SKM-1 treated with dmso at 0.1 percent for 144 hours (cell line): ENCODE measurements around the gene QPRT.
A peak's percentile ranks its signal among the peaks of the same experiment; 100 is the strongest.
"Not testable (repeated sequence)": the region's sequence is repeated elsewhere in the genome, so short reads cannot be mapped to it uniquely, and the experiment has no call there.

Source experiments
- DNase-seq: peaks from one replicate; lab custom pipeline; 2025; ENCODE audit not compliant: unreplicated experiment; lab: John Stamatoyannopoulos, UW

The QPRT gene

DNA sequence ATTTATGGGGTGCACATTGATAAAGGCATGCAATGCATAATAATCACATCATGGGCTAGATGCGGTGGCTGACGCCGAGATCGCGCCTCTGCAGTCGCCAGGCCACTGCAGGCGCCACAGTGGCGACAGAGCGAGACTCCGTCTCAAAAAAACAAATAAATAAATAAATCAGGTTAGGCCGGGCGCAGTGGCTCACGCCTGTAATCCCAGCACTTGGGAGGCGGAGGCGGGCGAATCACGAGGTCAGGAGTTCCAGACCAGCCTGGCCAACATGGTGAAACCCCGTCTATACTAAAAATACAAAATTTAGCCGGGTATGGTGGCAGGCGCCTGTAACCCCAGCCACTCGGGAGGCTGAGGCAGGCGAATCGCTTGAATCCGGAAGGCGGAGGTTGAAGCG lies 13.6 kb downstream of the QPRT start:
- not testable (repeated sequence) for DNase-seq

DNA sequence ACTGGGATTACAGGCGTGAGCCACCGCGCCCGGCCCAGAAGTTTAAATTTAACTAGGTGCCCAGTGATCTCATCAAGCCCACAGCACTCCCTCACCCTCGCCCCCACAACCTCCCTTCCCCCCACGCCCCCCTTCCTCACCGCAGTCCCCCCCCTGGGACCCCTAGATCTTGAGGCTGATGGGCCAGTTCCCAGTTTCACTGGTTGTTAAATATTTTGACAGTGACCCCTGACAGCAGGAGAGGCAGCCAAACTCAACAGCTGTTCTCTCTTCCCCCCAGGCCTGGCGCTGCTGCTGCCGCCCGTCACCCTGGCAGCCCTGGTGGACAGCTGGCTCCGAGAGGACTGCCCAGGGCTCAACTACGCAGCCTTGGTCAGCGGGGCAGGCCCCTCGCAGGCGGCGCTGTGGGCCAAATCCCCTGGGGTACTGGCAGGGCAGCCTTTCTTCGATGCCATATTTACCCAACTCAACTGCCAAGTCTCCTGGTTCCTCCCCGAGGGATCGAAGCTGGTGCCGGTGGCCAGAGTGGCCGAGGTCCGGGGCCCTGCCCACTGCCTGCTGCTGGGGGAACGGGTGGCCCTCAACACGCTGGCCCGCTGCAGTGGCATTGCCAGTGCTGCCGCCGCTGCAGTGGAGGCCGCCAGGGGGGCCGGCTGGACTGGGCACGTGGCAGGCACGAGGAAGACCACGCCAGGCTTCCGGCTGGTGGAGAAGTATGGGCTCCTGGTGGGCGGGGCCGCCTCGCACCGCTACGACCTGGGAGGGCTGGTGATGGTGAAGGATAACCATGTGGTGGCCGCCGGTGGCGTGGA lies 15.6 kb downstream of the QPRT start:
- no peak for DNase-seq

DNA sequence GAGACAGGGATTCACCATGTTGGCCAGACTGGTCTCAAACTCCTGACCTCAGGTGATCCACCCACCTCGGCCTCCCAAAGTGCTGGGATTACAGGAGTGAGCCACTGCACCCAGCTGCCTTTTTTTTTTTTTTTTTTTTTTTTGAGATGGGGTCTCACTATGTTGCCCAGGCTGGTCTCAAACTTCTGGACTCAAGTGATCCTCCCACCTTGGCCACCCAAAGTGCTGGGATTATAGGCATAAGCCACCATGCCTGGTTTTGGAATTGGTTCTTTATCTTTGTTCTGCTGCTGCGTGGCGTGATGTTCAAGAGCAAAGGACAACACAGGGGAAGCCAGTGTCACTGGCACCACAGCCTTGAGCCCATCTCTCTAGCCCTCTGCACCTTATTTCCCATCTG lies 16.7 kb downstream of the QPRT start:
- DNase-seq, result not testable (repeated sequence)

DNA sequence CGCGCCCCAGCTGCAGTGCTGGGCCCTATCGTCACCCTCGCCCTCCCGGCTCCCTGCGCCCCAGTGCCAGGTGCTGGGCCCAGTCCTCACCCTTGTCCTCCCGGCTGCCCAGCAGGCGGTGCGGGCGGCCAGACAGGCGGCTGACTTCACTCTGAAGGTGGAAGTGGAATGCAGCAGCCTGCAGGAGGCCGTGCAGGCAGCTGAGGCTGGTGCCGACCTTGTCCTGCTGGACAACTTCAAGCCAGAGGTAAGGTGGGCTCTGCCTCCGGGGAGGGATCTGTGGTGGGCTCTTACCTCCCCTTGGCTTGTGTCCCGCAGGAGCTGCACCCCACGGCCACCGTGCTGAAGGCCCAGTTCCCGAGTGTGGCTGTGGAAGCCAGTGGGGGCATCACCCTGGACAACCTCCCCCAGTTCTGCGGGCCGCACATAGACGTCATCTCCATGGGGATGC lies 17.9 kb downstream of the QPRT start:
- no peak for DNase-seq

DNA sequence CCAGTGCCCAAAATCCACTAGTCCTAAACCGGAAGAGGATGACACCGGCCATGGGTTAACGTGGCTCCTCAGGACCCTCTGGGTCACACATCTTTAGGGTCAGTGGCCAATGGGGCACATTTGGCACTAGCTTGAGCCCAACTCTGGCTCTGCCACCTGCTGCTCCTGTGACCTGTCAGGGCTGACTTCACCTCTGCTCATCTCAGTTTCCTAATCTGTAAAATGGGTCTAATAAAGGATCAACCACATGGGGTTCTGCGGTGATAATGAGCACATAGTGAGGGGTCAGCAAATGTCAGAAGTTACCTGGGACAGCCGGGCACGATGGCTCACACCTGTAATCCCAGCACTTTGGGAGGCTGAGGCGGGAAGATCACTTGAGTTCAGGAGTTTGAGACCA lies 18.4 kb downstream of the QPRT start:
- DNase-seq, result no peak

DNA sequence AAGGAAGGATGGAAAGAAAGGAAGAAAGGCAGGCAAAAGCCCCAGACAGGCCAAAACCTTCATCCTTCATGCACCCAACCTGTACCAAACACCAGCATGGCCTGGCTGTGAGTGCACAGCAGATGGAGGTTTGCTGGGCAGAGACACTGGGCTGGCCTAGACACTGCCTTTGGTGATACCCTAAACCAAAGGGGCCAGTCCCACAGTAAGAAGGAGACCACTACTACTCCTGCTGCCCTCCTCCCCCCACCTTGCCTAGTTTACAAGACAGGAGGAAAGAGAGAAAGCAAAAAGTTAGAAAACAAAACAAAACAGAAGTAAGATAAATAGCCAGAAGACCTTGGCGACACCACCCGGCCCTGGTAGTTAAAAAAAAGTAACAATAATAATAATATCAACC lies 19.1 kb downstream of the QPRT start:
- no peak for DNase-seq

DNA sequence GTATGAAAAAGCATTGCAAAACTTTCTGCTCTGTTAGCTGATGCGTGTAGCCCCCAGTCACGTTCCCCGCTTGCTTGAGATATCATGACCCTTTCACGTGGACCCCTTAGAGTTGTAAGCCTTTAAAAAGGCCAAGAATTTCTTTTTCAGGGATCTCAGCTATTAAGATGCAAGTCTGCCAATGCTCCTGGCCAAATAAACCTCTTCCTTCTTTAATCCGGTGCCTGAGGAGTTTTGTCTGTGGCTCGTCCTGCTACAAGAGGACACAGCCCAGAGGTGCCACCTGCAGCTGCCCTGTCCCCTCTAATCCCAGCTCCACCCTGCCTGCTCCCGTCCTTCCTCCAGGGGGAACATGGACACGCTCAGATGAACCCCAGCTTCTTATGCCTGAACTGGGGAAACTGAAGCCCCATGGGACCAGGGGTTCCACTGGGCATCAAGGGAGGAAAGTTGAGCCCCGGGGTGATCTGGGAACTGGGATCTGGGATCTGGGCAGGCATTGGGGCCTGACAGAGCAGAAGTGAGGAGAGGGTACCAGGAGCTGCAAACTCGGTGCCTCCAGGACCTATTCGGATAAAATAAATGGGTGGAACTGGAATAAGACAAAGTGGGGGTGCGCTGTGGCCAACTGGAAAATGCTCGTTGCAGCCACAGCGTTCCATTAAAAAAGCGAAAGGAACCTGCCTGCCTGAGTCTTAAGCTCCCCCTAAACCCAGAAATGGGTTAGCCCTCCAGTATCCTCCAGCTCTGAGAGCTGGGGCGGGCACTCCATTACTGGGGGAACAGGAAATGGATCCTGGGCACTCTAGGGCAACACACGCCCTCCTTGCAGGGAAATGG lies 19.7 kb downstream of the QPRT start:
- no peak for DNase-seq

DNA sequence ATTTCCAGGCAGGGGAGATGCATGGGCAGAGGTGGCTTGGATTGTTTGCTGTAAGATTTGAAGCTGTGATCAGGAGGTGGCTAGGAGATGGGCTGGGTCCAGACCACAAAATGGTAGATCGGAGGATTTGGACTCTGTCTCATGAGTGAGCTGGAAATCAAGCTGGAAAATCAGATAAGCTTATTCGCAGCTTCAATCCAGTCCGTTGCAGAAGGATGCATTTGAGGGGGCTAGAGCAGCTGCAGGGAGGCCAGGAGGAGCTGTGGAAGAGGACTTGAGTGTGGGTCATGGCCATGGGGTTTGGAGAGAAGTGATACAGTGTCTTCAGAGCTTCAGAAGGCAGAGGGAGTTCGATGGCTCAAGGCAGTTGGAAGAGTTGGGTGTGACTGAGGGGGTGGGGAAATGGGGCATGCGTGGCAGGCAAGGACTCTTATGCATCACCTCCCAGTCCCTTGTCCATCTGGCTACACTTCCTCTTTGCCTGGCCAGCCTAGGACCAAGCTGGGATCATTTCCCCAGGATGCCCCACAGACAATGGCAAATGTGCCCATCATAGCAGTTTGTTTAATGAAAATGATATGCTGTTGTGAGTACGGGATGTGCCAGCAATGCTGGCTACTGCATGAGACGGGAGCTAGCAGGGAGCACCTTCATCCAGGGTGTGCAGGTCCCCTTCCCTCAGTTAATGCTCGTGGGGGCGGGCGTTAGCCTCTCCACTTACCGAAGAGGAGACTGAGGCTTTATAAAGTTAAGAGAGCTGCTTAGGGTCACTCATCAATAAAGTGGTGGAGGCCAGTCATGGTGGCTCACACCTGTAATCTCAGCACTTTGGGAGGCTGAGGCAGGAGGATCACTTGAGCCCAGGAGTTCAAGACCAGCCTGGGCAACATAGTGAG lies 20.6 kb downstream of the QPRT start:
- no peak for DNase-seq

DNA sequence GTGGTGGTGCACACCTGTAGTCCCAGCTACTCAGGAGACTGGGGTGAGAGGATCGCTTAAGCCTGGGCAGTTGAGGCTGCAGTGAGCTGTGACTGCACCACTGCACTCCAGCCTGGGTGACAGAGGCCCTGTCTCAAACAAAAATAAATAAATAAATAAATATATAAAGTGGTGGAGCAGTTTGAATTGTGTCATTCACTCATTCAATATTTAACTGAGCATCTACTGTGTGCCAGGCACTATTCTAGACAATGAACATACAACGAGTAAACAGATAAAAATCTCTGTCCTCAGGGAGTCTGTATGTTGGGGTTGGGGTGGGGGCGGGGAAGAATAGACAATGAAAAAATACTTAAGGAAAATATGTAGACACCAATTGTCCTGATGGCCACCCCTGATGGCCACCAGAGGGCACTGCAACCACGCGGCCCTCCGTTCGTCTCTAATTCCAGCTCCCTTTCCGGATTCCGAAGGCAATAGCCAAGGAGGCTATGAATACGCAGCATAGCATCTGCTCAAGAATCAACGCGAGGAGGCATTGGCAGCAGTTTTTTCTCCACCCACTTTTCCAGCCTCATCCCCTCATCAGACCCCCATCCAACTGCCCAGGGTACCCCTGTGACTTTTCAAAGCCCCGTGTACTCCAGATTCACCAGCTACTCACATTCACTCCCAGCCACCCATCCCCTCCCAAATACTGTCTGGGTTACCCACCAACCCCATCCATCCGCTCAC lies 21.4 kb downstream of the QPRT start:
- peak; percentile 66 for DNase-seq

DNA sequence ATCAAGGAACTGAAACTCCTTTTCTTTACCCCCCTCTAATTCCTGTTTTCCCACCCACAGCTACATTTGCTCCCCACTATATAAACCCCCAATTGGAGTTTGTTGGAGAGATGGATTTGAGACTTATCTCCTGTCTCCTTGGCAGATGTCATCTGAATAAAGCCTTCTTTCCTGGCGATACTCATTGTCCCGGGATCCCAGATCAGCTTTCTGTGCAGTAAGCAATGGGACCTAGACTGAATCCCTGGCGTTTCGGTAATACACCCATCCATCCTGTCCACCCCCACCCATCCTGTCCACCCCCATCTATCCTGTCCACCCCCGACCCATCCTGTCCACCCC lies 22.2 kb downstream of the QPRT start:
- DNase-seq, result no peak

DNA sequence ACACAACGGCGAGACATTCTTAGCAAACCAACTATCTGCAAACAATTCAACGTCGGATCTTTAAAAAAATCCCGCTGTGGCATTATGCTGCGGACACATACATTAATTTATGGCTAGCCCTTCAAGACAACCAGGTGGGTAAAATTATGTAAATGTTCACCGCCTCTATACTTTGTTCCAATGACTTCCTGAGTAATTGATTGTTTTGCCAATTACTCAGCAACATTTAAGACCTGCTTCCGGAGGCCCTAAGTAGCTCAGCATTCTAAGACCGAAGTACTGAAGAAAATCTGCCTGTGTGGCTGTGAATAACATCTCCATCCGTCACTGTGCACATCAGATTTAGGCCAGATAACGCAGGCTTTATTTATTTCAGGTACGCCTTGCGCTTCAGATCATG lies 23.3 kb downstream of the QPRT start:
- DNase-seq, result no peak

DNA sequence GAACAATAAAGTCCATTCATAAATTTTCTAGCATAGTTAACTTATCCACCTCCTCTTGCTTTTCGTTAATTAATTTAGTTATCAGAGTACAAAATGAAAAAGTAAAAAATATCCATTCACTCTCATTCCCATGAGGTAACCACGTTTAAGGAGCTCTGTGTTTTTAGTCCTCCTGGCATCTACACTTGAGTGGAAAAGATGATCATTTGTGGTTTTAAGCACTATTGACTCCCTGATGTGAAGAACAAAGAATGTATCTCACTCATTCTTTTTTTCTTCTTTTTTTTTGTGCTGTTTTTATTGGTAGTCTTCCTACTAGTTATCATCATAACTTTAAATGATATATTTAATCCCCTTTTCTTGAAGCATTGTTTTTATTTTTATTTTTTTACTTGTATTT lies 26.1 kb downstream of the QPRT start:
- DNase-seq, result no peak

DNA sequence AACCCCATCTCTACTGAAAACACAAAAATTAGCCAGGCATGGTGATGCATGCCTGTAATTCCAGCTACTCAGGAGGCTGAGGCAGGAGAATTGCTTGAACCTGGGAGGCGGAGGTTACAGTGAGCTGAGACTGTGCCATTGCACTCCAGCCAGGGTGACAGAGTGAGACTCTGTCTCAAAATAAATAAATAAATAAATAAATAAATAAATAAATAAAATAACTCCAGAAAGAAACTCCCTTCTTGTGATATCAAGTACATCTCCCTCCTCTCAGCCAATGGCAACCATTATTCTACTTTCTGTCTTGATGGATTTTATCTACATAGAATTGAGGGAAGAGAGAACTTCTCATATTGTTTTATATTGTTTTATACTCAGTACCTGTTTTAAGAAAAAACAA lies 28.2 kb downstream of the QPRT start:
- not testable (repeated sequence) for DNase-seq

DNA sequence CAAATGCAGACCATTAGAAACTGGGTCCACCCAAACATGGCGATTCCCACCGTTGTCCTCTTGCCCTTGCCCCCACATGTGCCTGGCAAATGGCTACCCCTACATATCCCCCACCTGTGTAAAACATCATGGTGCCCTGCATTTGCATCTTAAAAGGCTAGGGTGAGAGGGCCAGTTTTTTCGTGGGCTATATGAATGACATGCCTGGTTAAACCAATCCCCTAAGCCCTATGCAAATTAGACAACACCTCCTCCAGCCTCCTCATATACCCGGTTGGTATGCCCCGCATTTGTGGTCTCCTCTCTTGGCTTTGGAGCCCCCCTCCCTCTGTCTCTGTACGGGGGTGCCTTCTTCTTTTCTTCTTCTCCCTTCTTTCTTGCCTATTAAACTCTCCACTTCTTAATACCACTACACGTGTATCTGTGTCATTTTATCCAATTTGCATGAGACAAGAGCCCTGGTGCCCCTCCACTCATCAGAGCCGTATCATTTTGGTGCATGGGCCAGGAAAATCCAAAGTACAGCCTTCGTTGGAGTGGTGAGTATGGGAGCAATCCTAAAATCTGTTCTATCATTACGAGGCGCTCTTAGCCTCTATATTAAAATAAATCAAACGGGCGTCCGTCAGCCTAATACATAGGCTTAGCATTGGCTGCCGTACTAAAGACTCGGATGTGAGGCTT lies 30.1 kb downstream of the QPRT start:
- DNase-seq, result no peak

DNA sequence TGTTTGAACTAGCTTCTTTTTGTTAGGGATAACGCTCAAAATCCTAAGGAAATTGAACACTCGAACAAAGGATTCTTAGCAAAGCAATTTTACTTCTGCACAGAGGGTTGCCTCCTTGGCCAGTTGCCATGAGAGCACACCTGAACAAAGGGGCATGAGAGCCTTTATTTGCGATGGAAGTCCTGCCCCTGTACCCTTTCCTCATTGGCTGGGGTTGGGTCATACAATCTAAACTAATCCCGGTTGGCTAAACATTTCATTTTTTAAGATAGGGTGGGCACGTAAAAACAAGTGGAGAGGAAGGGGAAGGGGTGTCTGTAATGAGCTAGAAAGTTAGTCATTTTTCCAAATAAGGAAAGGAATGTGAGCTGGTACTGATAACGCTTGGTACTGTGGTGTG lies 30.7 kb downstream of the QPRT start:
- DNase-seq, result not testable (repeated sequence)

DNA sequence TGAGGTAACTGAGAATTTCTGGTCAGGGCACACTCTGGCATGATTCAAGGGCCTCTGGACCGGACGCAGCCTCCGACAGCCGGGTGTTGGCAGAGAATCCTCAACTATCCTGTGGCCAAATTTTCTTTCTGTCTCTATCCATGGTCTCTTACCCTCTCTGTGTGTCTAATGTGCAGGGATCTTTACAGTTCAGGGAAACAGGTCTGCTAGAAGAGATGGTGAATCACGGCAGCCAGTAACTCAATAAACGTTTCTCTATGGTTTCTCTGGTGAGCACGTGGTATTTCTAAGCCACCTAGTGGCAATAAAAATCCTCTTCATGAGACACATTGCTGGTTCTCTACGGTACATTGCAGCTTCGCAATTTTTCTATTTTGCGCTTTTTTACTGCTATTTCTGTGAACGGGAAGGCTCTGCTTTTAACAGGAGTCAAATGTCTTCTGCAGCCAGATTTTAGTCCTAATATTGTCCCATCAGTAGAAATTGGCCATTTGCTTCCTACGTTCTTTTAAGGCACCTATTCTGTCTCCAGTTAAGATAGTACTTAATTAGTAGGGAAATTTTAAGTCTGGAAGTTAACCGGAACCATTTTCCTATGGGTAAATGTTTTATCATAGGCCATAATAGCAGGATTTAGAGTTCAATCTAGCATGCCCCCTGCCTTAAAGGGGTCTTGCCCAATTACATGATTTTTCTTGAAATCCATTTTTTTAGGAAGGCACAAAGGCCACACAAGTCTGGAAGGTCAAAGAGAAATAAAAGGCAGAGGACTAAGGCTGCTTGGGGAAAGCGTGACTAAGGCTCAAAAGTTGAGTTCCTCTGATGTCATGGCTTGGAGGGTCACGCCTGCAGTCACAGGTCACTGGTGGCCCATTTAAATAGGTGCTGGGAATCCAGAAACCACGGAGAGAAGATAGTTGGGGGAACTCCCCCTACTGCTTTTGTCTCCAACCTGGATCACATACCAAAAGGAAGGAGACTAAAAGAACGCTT lies 31.5 kb downstream of the QPRT start:
- no peak for DNase-seq

DNA sequence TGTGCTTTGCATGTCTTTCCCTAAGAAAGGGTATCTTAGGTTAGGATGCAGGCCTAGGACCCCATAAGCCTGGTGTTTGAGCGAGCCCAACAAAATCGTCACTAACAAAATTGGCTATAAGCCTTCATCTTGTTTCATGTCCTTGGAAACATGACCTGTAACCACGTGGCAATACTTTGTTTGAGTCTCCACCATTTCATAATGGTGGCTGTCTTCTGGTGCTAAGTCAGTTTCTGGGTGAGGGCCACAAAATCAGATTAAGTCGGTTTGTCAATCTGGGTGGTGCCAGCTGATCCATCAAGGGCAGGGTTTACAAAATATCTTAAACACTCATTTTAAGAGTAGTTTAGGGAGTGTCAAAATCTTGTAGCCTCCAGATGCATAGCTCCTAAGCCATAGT lies 33.8 kb downstream of the QPRT start:
- DNase-seq, result no peak

DNA sequence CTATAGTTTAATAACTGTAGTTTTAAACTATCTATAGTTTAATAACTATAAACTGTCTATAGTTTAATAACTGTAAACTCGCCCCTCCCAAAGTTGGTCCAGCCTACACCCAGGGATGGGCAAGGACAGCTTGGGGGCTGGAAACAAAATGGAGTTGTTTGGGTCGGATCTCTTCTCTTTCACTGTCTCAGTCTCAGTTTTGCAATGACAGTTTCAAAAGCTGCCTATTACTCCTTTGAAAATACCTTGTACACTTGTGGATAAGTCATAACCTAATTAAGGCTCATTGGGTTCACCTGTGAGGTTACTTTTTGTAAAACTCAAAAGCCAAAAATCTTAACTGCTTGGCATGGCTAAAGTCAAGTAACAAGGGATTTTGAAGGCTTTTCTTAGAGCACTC lies 35.4 kb downstream of the QPRT start:
- DNase-seq, result no peak

DNA sequence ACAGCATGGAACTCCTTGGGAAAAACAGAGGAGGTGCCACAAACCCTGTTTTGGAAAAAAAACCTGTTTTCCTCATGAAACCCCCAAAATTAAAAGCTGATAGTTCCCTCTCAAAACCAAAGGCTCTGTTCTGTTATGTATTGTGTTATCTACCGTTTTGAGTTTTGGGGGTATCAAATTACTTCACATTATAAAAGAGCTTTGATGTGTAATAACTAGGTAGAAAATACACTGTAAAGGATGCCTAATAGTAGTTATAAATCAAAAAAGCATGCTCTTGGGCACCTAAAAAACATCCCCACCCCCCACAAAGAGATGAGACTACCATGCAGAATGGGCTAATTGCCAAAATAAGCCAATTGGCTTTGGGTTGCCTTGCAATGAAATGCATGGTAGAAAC lies 36.0 kb downstream of the QPRT start:
- DNase-seq, result no peak
